ENCODE data around the gene CNPPD1.

The CNPPD1 gene

DNA sequence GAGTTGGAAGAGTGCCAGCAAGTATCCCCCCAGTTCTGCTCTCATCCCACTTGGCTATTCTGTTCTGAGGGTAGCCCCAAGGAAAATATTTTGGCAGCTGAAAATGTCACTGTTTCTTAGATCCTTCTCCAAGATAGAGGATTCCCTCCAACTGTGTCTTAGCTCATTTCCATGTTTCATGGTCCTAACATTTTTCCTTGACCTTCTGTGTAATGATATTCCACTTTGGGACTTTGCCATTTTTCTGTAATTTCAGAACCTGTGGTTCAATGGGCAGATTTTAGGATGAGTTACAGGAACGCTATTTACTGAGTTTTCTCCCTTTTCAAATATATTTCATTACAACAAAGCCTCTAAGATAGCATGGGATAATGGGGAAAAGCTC, 50.8 kb downstream of the CNPPD1 start:
- Mint-ChIP-seq H3K36me3 (peaks cover 12% of the 10 kb centered on the region), H3K9me3 (no peaks in the 10 kb centered on the region), H3K4me3 (no peak overlapping the region)

DNA sequence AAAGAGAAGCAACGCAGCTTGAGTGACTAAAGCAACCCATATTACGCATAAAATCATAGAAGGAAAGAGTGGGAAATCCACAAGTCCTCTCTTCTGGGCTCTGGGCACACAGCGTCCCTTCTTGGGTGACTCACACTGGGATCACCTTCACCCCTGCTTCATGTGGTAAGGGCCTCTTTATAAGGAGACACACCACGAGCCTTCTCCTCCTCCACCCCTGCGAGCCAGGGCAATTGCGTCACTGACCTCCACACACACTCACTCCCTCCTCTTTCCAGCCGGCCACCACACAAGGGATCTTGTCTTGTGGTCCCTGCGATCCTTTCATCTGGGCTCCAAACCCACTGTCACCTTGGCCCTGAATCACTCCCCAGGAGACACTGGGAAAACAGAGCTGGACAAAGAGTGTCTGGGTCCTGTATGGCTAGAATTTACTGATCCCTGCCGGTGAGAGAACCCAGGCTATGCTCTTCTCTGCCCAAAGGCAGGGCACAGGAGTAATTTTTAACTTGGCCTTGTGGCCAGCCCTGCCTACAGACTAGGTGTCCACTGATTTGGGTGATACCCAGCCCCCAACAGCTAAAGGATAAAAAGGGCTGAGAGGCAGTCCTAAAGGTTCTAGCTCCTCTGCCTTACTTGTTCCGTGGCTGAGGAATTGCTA, 51.4 kb downstream of the CNPPD1 start:
- Mint-ChIP-seq H3K36me3 (peaks cover 12% of the 10 kb centered on the region), H3K27ac (peak overlapping the region; percentile 53), H3K4me3 (no peak overlapping the region), H3K9me3 (no peaks in the 10 kb centered on the region), H3K4me1 (peaks cover 32% of the 10 kb centered on the region)
- no peak for DNase-seq (ENCODE audit: low spot score in 2 of 2)
- peak; percentile 60 for ATAC-seq

More for the DNA sequence above, 50.8 kb downstream of the CNPPD1 start:
- peaks cover 32% of the 10 kb centered on the region for H3K4me1 Mint-ChIP-seq
- ATAC-seq (no peak), DNase-seq (ENCODE audit: low spot score in 2 of 2) (no peak)
- no peak overlapping the region for H3K27ac Mint-ChIP-seq

DNA sequence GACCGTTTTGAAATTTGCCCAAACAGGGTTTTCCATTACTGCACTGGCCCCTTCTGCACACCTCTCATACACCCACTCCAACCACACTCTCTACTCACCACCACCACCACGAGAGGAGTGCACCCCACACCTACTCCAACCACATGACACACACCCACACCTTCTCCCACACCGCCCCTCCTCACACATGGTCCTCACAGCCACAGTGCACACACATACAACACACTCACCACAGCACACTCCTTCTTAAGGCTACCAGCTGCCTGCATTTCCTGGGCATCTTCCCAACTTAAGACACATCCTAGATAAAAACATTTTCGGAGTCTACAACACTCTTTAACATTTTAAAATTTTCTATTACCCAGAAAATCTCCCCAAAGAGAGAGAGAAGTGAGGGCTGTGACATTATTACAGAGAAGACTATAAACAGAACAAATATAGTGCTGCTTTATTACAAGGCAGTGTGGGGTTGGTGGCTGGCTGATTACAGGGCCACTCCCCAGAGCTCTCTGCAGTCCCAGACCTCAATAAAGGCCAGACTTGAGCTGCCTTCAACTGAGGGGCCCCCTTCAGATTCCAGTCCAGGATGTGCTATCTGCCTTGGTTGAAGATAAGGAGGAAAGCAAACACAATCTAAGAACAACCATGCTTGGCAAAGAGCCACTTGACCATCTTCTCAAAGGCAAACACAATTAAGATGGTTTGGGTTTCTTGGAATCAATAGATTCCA, 52.2 kb downstream of the CNPPD1 start:
- ATAC-seq = peak; percentile 84
- Mint-ChIP-seq H3K36me3 (peaks cover 12% of the 10 kb centered on the region), H3K27ac (peak overlapping the region; percentile 53), H3K4me3 (no peak overlapping the region), H3K9me3 (no peaks in the 10 kb centered on the region), H3K4me1 (peaks cover 32% of the 10 kb centered on the region)
- peak; percentile 6 to 53 for DNase-seq (ENCODE audit: low spot score in 2 of 2)

DNA sequence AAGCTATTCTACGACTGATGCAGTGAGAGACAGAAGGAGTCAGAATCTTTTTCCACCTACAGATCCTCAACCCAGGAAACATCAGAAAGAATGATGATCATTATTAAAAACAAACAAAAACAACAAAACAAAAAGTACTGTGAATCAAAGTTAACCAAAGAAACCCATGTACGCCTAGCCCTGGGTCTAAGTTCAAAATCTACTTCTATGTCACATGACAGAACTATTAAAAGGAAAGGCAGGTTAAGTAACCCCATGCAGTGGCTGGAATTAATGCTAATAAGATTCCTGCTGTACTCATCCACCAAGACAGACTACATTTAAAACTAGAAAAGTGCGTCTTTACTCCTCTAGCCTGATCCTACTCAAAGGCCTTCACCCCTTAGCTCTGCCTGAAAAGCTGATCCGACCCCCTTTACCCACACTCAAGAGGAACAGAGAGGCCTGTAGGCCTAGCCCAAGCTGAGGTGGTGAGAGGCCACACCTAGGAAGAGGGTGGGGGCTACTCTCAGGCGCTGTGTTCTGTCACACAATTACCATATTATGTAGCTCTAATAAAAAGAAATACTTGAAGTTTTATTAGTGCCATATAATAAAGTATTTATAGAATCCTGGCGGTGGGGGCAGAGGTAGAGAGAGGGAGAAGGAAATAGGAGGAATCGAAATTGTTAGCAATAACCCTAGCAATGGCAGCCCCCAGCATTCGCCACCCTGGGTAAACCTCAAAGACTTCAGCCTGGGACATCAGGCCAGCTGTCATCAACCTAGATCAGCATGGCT, 53.2 kb downstream of the CNPPD1 start:
- Mint-ChIP-seq H3K27ac (peak overlapping the region; percentile 4), H3K36me3 (peaks cover 12% of the 10 kb centered on the region), H3K4me1 (peaks cover 27% of the 10 kb centered on the region), H3K9me3 (no peaks in the 10 kb centered on the region), H3K4me3 (no peak overlapping the region)
- ATAC-seq (no peak), DNase-seq (ENCODE audit: low spot score in 2 of 2) (no peak)

DNA sequence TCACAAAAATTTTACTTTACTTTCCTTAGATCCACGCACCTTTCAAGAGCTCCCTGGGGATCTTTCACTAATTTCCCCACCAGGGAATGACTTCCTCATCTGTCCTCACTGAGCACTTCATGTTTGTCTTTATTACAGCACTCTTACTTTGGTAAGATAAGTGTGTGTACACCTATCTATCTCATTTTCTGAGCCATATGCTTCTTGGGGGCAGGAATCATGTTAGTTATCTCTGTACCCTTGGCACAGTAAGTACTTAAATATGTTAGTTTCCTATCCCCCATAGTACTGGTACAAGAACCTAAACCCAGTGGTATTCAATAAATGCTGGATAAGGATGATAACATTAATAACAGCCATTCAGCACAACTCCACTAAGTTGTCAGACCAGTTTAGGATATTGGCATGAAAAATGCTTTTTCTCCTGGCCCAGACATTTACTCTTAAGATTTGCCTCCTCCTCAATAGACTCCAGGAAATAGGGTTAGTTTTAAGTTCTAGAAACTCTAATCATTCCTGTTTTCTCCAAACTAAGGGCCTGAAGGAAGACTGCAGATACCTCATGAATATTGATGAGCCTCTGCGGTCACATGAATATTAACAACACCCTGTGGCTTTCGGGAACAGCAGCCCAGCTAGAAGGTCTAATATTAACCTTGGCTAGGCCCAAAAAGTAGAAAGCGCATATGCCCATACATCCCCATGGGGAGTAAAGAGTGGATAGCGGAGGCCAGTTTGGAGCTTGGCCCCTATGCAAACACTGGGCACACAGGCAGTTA, 54.3 kb downstream of the CNPPD1 start:
- no peak for ATAC-seq
- Mint-ChIP-seq H3K27ac (no peak overlapping the region), H3K4me1 (peaks cover 27% of the 10 kb centered on the region), H3K4me3 (no peak overlapping the region), H3K9me3 (no peaks in the 10 kb centered on the region), H3K36me3 (peaks cover 12% of the 10 kb centered on the region)
- no peak for DNase-seq (ENCODE audit: low spot score in 2 of 2)

Data from stimulated activated effector memory CD8-positive, alpha-beta T cell treated with anti-CD3 and anti-CD28 coated beads, Interleukin-12 subunit alpha, Interleukin-12 subunit beta, amount 100 ng/mL, for 72 hours (primary cell).